GM19397 (cell line): ENCODE results near the gene SGSM1.
"Not testable (repeated sequence)": the region's sequence is repeated elsewhere in the genome, so short reads cannot be mapped to it uniquely, and the experiment has no call there.

ENCODE experiments used
- ATAC-seq: cut with Tn5 transposase; IDR thresholded peaks from one replicate; pipeline ENCODE4 v1.9.1; 2021; ENCODE audit warnings: mild to moderate bottlenecking, moderate library complexity; ENCODE audit not compliant: unreplicated experiment

Gene SGSM1

GRCh38 chr22:24887260-24887659 is 81.2 kb downstream of the SGSM1 start:
- no peak for ATAC-seq

GRCh38 chr22:24893341-24894070 is 87.5 kb downstream of the SGSM1 start:
- no peak for ATAC-seq

- ATAC-seq = no peak
Observed at GRCh38 chr22:24894220-24894975, 88.4 kb downstream of the SGSM1 start.

- no peak for ATAC-seq
Observed at GRCh38 chr22:24894998-24895397, 89.0 kb downstream of the SGSM1 start.

GRCh38 chr22:24901448-24901847 is 95.4 kb downstream of the SGSM1 start:
- ATAC-seq = no peak

GRCh38 chr22:24905909-24906308 is 99.9 kb downstream of the SGSM1 start:
- no peak for ATAC-seq

GRCh38 chr22:24907101-24907500 is 101.1 kb downstream of the SGSM1 start:
- not testable (repeated sequence) for ATAC-seq

- ATAC-seq = no peak
Observed at GRCh38 chr22:24920029-24920428, 114.0 kb downstream of the SGSM1 start.

GRCh38 chr22:24925586-24926427 is 119.8 kb downstream of the SGSM1 start:
- ATAC-seq = no peak

- ATAC-seq = no peak
Observed at GRCh38 chr22:24926428-24926725, 120.4 kb downstream of the SGSM1 start.

GRCh38 chr22:24926849-24927579 is 121.0 kb downstream of the SGSM1 start:
- no peak for ATAC-seq

GRCh38 chr22:24928322-24928721 is 122.3 kb downstream of the SGSM1 start:
- ATAC-seq = no peak

GRCh38 chr22:24930678-24931077 is 124.7 kb downstream of the SGSM1 start:
- ATAC-seq = no peak

GRCh38 chr22:24935771-24936483 is 129.9 kb downstream of the SGSM1 start:
- ATAC-seq = no peak

- no peak for ATAC-seq
Observed at GRCh38 chr22:24937114-24937513, 131.1 kb downstream of the SGSM1 start.

GRCh38 chr22:24938741-24939341 is 132.8 kb downstream of the SGSM1 start:
- ATAC-seq = no peak

- no peak for ATAC-seq
Observed at GRCh38 chr22:24942301-24942700, 136.3 kb downstream of the SGSM1 start.

- ATAC-seq = no peak
Observed at GRCh38 chr22:24944217-24944937, 138.4 kb downstream of the SGSM1 start.

GRCh38 chr22:24945430-24945829 is 139.4 kb downstream of the SGSM1 start:
- ATAC-seq = no peak
